ENCODE data around the gene GDPD5. TPM values are rescaled to one million over a fixed set of nuclear protein-coding genes. Genes with fewer than 3 reads are reported as not detected.

The GDPD5 gene
- total and polyA plus RNA-seq, 2 donors (not counting 1 experiment from before 2014, with no cell fraction given) = 59.1 to 102 TPM

GRCh38 chr11:75432911-75433321, 92.8 kb downstream of the GDPD5 start, which contains the start of gene KLHL35:
Gene KLHL35 (minus strand): TSS chr11:75433203. CDS start chr11:75430629, 2,574 bp downstream.
- ATAC-seq (ENCODE audit: low read depth) = no peak
- peaks cover 41% of the 10 kb centered on the region for H3K27me3 Mint-ChIP-seq
- POLR2A ChIA-PET = no interaction called here
- Histone ChIP-seq H3K27me3 (replicated peaks in 1 of 4; ENCODE audit: control extremely low read depth in 1 of 4, control insufficient read depth in 3 of 4, insufficient read depth in 4 of 4, low read length in 3 of 4) (peaks cover 0 to 58% (median 24%) of the 10 kb centered on the region in 4 experiments), H3K79me2 (ENCODE audit: control insufficient read depth, insufficient read depth, low read length) (no peaks in the 10 kb centered on the region), H3K4me3 (ENCODE audit: control extremely low read depth in 1 of 5, extremely low read depth in 1 of 5, insufficient read depth in 1 of 5, low read depth in 2 of 5, low read length in 4 of 5) (no peak within 1 kb of the TSS), H2AFZ (ENCODE audit: insufficient read depth, low read depth, low read length, poor library complexity, severe bottlenecking) (no peak within 1 kb of the TSS), H3K36me3 (replicated peaks in 1 of 2; ENCODE audit: control extremely low read depth in 1 of 2, control insufficient read depth in 1 of 2, extremely low read depth in 1 of 2, insufficient read depth in 2 of 2, low read length in 1 of 2) (no peaks in the 10 kb centered on the region), H3K4me1 (ENCODE audit: control insufficient read depth in 2 of 2, insufficient read depth in 2 of 2, low read length in 2 of 2) (peaks cover 22 to 24% of the 10 kb centered on the region in 2 donors), H3K9me3 (ENCODE audit: control extremely low read depth in 1 of 3, control insufficient read depth in 2 of 3, insufficient read depth in 1 of 3, low read length in 2 of 3) (peaks cover 0 to 11% (median 0%) of the 10 kb centered on the region in 3 donors), H3K4me2 (replicated peaks; ENCODE audit: low read depth, low read length, poor library complexity, severe bottlenecking) (no peak within 1 kb of the TSS), H3K9ac (ENCODE audit: low read length) (no peak within 1 kb of the TSS), H3K27ac (ENCODE audit: low read length in 2 of 2) (no peak within 1 kb of the TSS), H4K20me1 (ENCODE audit: control insufficient read depth, insufficient read depth, low read length, poor library complexity, severe bottlenecking) (no peaks in the 10 kb centered on the region)
- peak within 1 kb of the TSS; percentile 46 for H3K27ac Mint-ChIP-seq
- 39% methylated on average over 14 of the region's 14 CpGs for WGBS (ENCODE audit: insufficient coverage)
- H3K4me3 Mint-ChIP-seq = peak within 1 kb of the TSS; percentile 45
- H3K9me3 Mint-ChIP-seq (ENCODE audit: insufficient read depth) = no peaks in the 10 kb centered on the region
- H3K4me1 Mint-ChIP-seq = peaks cover 22% of the 10 kb centered on the region
- intact Hi-C loops (cut with micrococcal nuclease) = no loop called here
- no peak for DNase-seq
- CTCF ChIA-PET = interaction anchor here (1.6 kb wide), 1 partner anchor 12 kb away, joined by 7 read pairs; no protein-coding TSS in a partner anchor
- TF ChIP-seq CTCF (IDR thresholded peaks at IDR 0.05) = no peak
- no peak for TF ChIP-seq EZH2 (IDR thresholded peaks at IDR 0.05; ENCODE audit: borderline replicate concordance, insufficient read depth, low read depth, low read length, poor library complexity, severe bottlenecking)
